Caco-2 (cell line): Measurements from ENCODE around the gene NR6A1. TPM values are rescaled to one million over a fixed set of nuclear protein-coding genes. Genes with fewer than 3 reads are reported as not detected.

ENCODE experiments used
- BruUV-seq: library from RNA; stranded (reverse); fragments of 400-500 nt; replicated peaks from 2 replicates; lab custom pipeline; 2021; lab: Mats Ljungman, UMichigan
- CTCF ChIA-PET: fragments of 300-600 bp; sonication (Branson Sonifier 250); formaldehyde crosslinking; loops from one replicate; lab custom pipeline; 2022; ENCODE audit warnings: antibody characterized with exemption; lab: Charles Lee
- POLR2A ChIA-PET: fragments of 300-600 bp; sonication (Branson Sonifier 250); formaldehyde crosslinking; loops from one replicate; lab custom pipeline; 2022; ENCODE audit warnings: antibody characterized with exemption; lab: Charles Lee
- DNase-seq, 2 experiments: peaks; one replicate each; pipeline versions ENCODE4 v3.0.0 to v3.0.0-alpha.2; 2020 to 2022
- H3K27me3 ChIP-seq: replicated peaks from 2 replicates; pipeline ENCODE4 v1.6.0; 2011; ENCODE audit warnings: low read length; ENCODE audit not compliant: control insufficient read depth, insufficient read depth
- H3K36me3 ChIP-seq: 2 replicates; pipeline ENCODE4 v1.5.1; 2011; ENCODE audit warnings: low read length; ENCODE audit not compliant: control insufficient read depth, insufficient read depth
- H3K4me1 ChIP-seq: fragments of 250-450 bp; sonication (Bioruptor Pico); 2 replicates; pipeline ENCODE4 v1.5.1; 2020; ENCODE audit warnings: mild to moderate bottlenecking
- H3K4me3 ChIP-seq: 2 replicates; pipeline ENCODE4 v1.5.1; 2011; ENCODE audit warnings: low read depth, mild to moderate bottlenecking, control low read depth, low read length
- H3K9me3 ChIP-seq: fragments of 250-450 bp; sonication (Bioruptor Pico); 2 replicates; pipeline ENCODE4 v1.5.1; 2020; ENCODE audit warnings: mild to moderate bottlenecking, moderate library complexity
- H3K27ac Mint-ChIP-seq: one replicate; pipeline ENCODE4 v1.8.0; 2022; ENCODE audit warnings: mixed read lengths; ENCODE audit not compliant: unreplicated experiment
- H3K27me3 Mint-ChIP-seq: one replicate; pipeline ENCODE4 v1.8.0; 2022; ENCODE audit warnings: mixed read lengths; ENCODE audit not compliant: insufficient read depth, unreplicated experiment
- H3K36me3 Mint-ChIP-seq: one replicate; pipeline ENCODE4 v1.8.0; 2022; ENCODE audit warnings: mild to moderate bottlenecking, mixed read lengths; ENCODE audit not compliant: insufficient read depth, unreplicated experiment
- H3K4me1 Mint-ChIP-seq: one replicate; pipeline ENCODE4 v1.8.0; 2022; ENCODE audit warnings: low read depth, mixed read lengths; ENCODE audit not compliant: unreplicated experiment
- H3K4me3 Mint-ChIP-seq: one replicate; pipeline ENCODE4 v1.8.0; 2022; ENCODE audit warnings: mild to moderate bottlenecking, moderate library complexity, mixed read lengths; ENCODE audit not compliant: unreplicated experiment
- H3K9me3 Mint-ChIP-seq: one replicate; pipeline ENCODE4 v1.8.0; 2022; ENCODE audit warnings: mixed read lengths; ENCODE audit not compliant: unreplicated experiment
- intact Hi-C: fragments of 100-400 bp; cut with micrococcal nuclease; formaldehyde crosslinking; loops from one replicate; pipeline ENCODE4 v1.10.0; 2022; ENCODE audit not compliant: unreplicated experiment
- total RNA-seq: library from RNA; stranded (reverse); gene quantifications from 2 replicates; pipeline ENCODE4 v1.2.3, GENCODE V29; 2022
- TF ChIP-seq, protein P1 (sequence below), 2 experiments: fragments of 200-600 bp in 1 of 2; IDR thresholded peaks; 1 replicate in 1 of 2; 2 replicates in 1 of 2; pipeline versions ENCODE4 v1.5.1 to v1.8.0; 2011 to 2022; ENCODE audit warnings: antibody characterized with exemption in 1 of 2, control low read depth in 1 of 2, inconsistent platforms in 1 of 2, low read depth in 1 of 2, low read length in 1 of 2, mild to moderate bottlenecking in 1 of 2, moderate library complexity in 1 of 2; ENCODE audit not compliant: insufficient read depth in 1 of 2, severe bottlenecking in 1 of 2, unreplicated experiment in 1 of 2

NR6A1 gene
- total RNA-seq, 1 experiment from 2014 or later: 33.6 TPM

DNA sequence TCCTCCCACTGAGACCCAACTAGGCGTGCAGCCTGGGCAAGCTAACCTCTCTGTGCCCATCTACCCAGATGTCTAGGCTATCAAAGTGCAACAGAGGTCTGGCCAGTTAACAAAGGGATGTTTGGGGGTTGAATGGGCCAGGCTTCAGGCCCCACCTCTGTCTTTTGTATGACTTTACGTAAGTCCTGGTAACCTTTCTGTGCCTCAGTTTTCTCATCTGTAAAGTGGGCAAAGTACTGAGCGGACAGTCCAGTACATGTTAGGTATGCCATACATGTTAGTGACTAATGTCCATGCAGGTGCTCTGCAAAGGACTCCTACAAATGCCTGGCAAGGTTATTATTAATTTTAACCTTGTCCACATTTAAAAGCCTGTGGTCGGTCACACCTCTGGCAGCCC, 277.9 kb downstream of the NR6A1 start:
- Histone ChIP-seq H3K36me3 (no peaks in the 10 kb centered on the region), H3K4me3 (no peak overlapping the region), H3K9me3 (no peaks in the 10 kb centered on the region), H3K4me1 (no peaks in the 10 kb centered on the region), H3K27me3 (no peaks in the 10 kb centered on the region; the same call in 1 of the 2 replicates)
- no TSS peak for BruUV-seq
- no peaks in the 10 kb centered on the region for H3K4me1 Mint-ChIP-seq
- H3K27me3 Mint-ChIP-seq: peaks cover 8% of the 10 kb centered on the region
- POLR2A ChIA-PET: no interaction called here
- TF ChIP-seq, protein P1, sequence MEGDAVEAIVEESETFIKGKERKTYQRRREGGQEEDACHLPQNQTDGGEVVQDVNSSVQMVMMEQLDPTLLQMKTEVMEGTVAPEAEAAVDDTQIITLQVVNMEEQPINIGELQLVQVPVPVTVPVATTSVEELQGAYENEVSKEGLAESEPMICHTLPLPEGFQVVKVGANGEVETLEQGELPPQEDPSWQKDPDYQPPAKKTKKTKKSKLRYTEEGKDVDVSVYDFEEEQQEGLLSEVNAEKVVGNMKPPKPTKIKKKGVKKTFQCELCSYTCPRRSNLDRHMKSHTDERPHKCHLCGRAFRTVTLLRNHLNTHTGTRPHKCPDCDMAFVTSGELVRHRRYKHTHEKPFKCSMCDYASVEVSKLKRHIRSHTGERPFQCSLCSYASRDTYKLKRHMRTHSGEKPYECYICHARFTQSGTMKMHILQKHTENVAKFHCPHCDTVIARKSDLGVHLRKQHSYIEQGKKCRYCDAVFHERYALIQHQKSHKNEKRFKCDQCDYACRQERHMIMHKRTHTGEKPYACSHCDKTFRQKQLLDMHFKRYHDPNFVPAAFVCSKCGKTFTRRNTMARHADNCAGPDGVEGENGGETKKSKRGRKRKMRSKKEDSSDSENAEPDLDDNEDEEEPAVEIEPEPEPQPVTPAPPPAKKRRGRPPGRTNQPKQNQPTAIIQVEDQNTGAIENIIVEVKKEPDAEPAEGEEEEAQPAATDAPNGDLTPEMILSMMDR (IDR thresholded peaks at IDR 0.05; ENCODE audit: insufficient read depth in 1 of 2, low read depth in 1 of 2, low read length in 1 of 2, severe bottlenecking in 1 of 2, unreplicated experiment in 1 of 2): no peak
- no peaks in the 10 kb centered on the region for H3K9me3 Mint-ChIP-seq
- no peak overlapping the region for H3K4me3 Mint-ChIP-seq
- no peak for DNase-seq
- H3K27ac Mint-ChIP-seq: no peak overlapping the region
- no peaks in the 10 kb centered on the region for H3K36me3 Mint-ChIP-seq
- intact Hi-C loops: no loop called here
- CTCF ChIA-PET: no interaction called here

DNA sequence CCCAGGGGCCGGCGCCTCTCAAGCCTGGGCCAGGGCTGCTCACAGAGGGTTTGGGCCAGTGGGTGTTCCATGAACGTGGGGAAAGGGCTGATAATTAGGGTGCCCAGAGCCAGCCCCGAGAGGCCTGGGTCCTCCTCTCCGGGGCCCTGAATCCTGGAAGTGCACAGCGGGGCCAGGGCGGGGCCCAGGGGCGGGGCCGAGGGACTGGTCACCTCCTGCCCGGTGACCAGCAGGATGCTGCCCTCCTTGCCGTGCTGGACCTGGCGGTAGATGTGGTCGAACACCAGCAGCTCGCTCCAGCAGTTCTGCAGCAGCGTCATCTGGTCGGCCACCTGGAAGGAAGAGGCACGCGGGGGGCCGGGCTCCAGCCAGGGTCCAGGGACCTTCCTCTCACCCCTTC, 278.3 kb downstream of the NR6A1 start:
- Mint-ChIP-seq H3K9me3 (no peaks in the 10 kb centered on the region), H3K4me3 (no peak overlapping the region), H3K36me3 (no peaks in the 10 kb centered on the region), H3K27me3 (peaks cover 8% of the 10 kb centered on the region), H3K27ac (no peak overlapping the region), H3K4me1 (no peaks in the 10 kb centered on the region)
- CTCF ChIA-PET: interaction anchor here (0.7 kb wide), 1 partner anchor 55 kb away, joined by 7 read pairs; no protein-coding TSS in a partner anchor
- H3K4me1 ChIP-seq: no peaks in the 10 kb centered on the region
- no peaks in the 10 kb centered on the region for H3K9me3 ChIP-seq
- POLR2A ChIA-PET: no interaction called here
- H3K27me3 ChIP-seq: no peaks in the 10 kb centered on the region; the same call in 1 of the 2 replicates
- TF ChIP-seq, protein P1 (IDR thresholded peaks at IDR 0.05; ENCODE audit: insufficient read depth in 1 of 2, low read depth in 1 of 2, low read length in 1 of 2, severe bottlenecking in 1 of 2, unreplicated experiment in 1 of 2): no peak
- intact Hi-C loops: no loop called here
- no peaks in the 10 kb centered on the region for H3K36me3 ChIP-seq
- H3K4me3 ChIP-seq: no peak overlapping the region
- BruUV-seq: no TSS peak
- DNase-seq: no peak

DNA sequence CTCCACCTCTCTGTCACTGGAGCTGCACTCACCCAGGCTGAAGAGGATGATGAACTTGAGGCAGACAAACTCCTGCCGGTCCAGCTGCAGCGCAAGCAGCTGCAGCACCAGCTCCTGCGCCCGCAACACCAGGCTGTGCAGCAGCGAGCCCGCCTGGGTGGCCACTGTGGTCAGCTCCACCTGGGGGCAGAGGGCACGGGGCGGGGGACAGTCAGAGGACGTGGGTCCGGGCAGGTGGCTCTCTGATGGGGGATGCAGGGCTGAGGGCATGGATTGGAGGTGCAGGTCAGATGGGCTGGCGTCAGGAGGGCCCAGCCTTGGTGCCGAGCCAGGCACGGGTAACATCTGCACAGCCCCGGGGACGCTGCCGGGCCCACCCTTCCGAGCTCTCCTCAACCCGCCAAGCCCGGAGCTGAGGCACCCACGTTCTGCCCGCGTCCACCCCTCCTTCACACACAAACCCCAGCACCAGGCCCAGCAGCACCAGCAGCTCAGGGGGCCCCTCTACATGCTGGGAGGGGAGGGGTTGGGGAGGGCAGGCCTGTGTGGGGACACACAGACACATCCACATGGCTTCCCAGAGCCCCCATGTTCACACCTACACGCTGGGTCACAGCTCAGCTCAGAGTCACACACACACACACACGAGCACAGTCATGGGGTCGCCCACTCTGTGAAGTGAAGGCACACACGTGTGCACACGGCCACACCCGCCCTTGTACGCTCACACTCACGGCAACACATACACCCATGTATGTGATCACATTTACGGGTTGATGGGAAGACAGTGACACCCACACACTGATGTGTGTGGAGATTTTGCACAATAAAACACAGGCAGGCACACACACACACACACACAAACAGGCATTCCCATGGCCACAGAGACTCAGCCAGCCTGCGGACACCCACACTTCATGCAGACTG, 279.8 kb downstream of the NR6A1 start:
- Mint-ChIP-seq H3K36me3 (no peaks in the 10 kb centered on the region), H3K27me3 (peaks cover 8% of the 10 kb centered on the region), H3K4me3 (no peak overlapping the region), H3K4me1 (no peaks in the 10 kb centered on the region), H3K9me3 (no peaks in the 10 kb centered on the region), H3K27ac (no peak overlapping the region)
- BruUV-seq: no TSS peak
- Histone ChIP-seq H3K4me1 (no peaks in the 10 kb centered on the region), H3K9me3 (no peaks in the 10 kb centered on the region), H3K36me3 (no peaks in the 10 kb centered on the region), H3K27me3 (no peaks in the 10 kb centered on the region; the same call in 1 of the 2 replicates), H3K4me3 (no peak overlapping the region)
- TF ChIP-seq, protein P1 (IDR thresholded peaks at IDR 0.05; ENCODE audit: insufficient read depth in 1 of 2, low read depth in 1 of 2, low read length in 1 of 2, severe bottlenecking in 1 of 2, unreplicated experiment in 1 of 2): no peak
- ChIA-PET CTCF (interaction anchor here (0.6 kb wide), 1 partner anchor 13 kb away, joined by 4 read pairs; no protein-coding TSS in a partner anchor), POLR2A (no interaction called here)
- DNase-seq: no peak
- intact Hi-C loops: no loop called here
